Measurements from ENCODE around the gene SH2D3C.

The SH2D3C gene

GRCh38 chr9:127753622-127754021 is 24.8 kb downstream of the SH2D3C start:
- no peak for DNase-seq (ENCODE audit: low spot score)
- TF ChIP-seq CTCF (IDR thresholded peaks at IDR 0.05; ENCODE audit: extremely low read depth, insufficient read depth, missing control alignments), result no peak
- in situ Hi-C loops (cut with MboI; ENCODE audit: low pct_unique_long_range_greater_than_20kb, low sequenced_read_pairs, unreplicated experiment), result no loop called here

DNA sequence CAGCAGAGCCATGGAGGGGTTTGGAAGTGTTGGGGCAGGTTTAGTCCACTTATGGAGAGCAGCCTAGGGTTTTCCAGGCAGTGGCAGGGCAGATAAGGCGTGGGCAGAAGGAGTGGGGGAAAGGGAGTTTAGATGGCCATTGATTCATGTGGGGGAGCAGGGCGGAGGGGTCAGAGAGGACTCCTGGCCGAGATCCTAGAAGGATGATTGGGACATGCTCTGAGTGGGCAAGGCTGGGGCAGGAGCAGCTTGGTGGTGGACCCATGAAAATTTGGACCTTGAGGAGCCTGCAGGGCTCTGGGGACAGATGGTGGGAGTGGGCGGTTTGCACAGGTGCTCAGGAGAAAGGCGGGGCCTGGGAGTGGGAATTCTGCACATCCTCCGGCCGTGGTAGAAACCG is 25.3 kb downstream of the SH2D3C start:
- TF ChIP-seq CTCF (IDR thresholded peaks at IDR 0.05; ENCODE audit: extremely low read depth, insufficient read depth, missing control alignments), result no peak
- in situ Hi-C loops (cut with MboI; ENCODE audit: low pct_unique_long_range_greater_than_20kb, low sequenced_read_pairs, unreplicated experiment), result no loop called here
- DNase-seq (ENCODE audit: low spot score), result no peak

- in situ Hi-C loops (cut with MboI; ENCODE audit: low pct_unique_long_range_greater_than_20kb, low sequenced_read_pairs, unreplicated experiment), result no loop called here
- no peak for DNase-seq (ENCODE audit: low spot score)
- TF ChIP-seq CTCF (IDR thresholded peaks at IDR 0.05; ENCODE audit: extremely low read depth, insufficient read depth, missing control alignments), result no peak
These were observed 27.0 kb downstream of the SH2D3C start for GRCh38 chr9:127751269-127752054.

- no peak for TF ChIP-seq CTCF (IDR thresholded peaks at IDR 0.05; ENCODE audit: extremely low read depth, insufficient read depth, missing control alignments)
- no peak for DNase-seq (ENCODE audit: low spot score)
- in situ Hi-C loops (cut with MboI; ENCODE audit: low pct_unique_long_range_greater_than_20kb, low sequenced_read_pairs, unreplicated experiment), result no loop called here
These were observed 29.2 kb downstream of the SH2D3C start for GRCh38 chr9:127749090-127749787.

GRCh38 chr9:127746959-127747569 is 31.4 kb downstream of the SH2D3C start:
- DNase-seq (ENCODE audit: low spot score), result no peak
- TF ChIP-seq CTCF (IDR thresholded peaks at IDR 0.05; ENCODE audit: extremely low read depth, insufficient read depth, missing control alignments), result no peak
- in situ Hi-C loops (cut with MboI; ENCODE audit: low pct_unique_long_range_greater_than_20kb, low sequenced_read_pairs, unreplicated experiment), result no loop called here

GRCh38 chr9:127744398-127745110 is 33.9 kb downstream of the SH2D3C start:
- in situ Hi-C loops (cut with MboI; ENCODE audit: low pct_unique_long_range_greater_than_20kb, low sequenced_read_pairs, unreplicated experiment), result no loop called here
- no peak for DNase-seq (ENCODE audit: low spot score)
- TF ChIP-seq CTCF (IDR thresholded peaks at IDR 0.05; ENCODE audit: extremely low read depth, insufficient read depth, missing control alignments), result no peak

Data from GM13977 (cell line).